Loucy (cell line): ENCODE measurements around the gene ACTRT2.

Experiments
- H2AFZ ChIP-seq: fragments of 200-600 bp; sonication (generic); 2 replicates; pipeline ENCODE4 v1.6.0; 2016; ENCODE audit warnings: antibody characterized with exemption, mild to moderate bottlenecking, low read length, moderate library complexity
- H3F3A ChIP-seq: fragments of 200-600 bp; 2 replicates; pipeline ENCODE4 v1.6.0; 2016; ENCODE audit warnings: antibody characterized with exemption, low read depth, mild to moderate bottlenecking
- H3K27me3 ChIP-seq: fragments of 200-600 bp; sonication (generic); 2 replicates; pipeline ENCODE4 v1.6.1; 2014; ENCODE audit warnings: low read length, mild to moderate bottlenecking; ENCODE audit not compliant: insufficient read depth, poor library complexity, severe bottlenecking
- H3K36me3 ChIP-seq: fragments of 200-600 bp; sonication (generic); 2 replicates; pipeline ENCODE4 v1.6.1; 2016; ENCODE audit warnings: low read length; ENCODE audit not compliant: insufficient read depth
- H3K4me1 ChIP-seq: fragments of 200-600 bp; sonication (generic); 2 replicates; pipeline ENCODE4 v1.5.1; 2014; ENCODE audit warnings: low read length, mild to moderate bottlenecking; ENCODE audit not compliant: insufficient read depth, poor library complexity, severe bottlenecking
- H3K4me2 ChIP-seq: fragments of 200-600 bp; sonication (generic); 2 replicates; pipeline ENCODE4 v1.6.0; 2014; ENCODE audit warnings: antibody characterized with exemption, low read length, low read depth, mild to moderate bottlenecking; ENCODE audit not compliant: poor library complexity, severe bottlenecking
- H3K4me3 ChIP-seq: fragments of 200-600 bp; sonication (generic); 2 replicates; pipeline ENCODE4 v1.5.1; 2014; ENCODE audit warnings: low read length, mild to moderate bottlenecking, mixed read lengths; ENCODE audit not compliant: poor library complexity, severe bottlenecking
- H3K79me2 ChIP-seq: fragments of 200-600 bp; sonication (generic); 2 replicates; pipeline ENCODE4 v1.6.1; 2014; ENCODE audit warnings: low read length; ENCODE audit not compliant: insufficient read depth
- H3K9ac ChIP-seq: fragments of 200-600 bp; sonication (generic); 2 replicates; pipeline ENCODE4 v1.6.0; 2014; ENCODE audit warnings: mild to moderate bottlenecking, low read depth, low read length, moderate library complexity; ENCODE audit not compliant: poor library complexity, severe bottlenecking
- H3K9me2 ChIP-seq: fragments of 200-600 bp; sonication (generic); replicated peaks from 2 replicates; pipeline ENCODE4 v1.6.1; 2016; ENCODE audit warnings: low read depth, low read length, mixed read lengths
- H3K9me3 ChIP-seq: fragments of 200-600 bp; sonication (generic); 2 replicates; pipeline ENCODE4 v1.6.1; 2014; ENCODE audit warnings: mild to moderate bottlenecking, antibody characterized with exemption, low read length, low read depth; ENCODE audit not compliant: insufficient read depth
- H4K20me1 ChIP-seq: fragments of 200-600 bp; sonication (generic); 2 replicates; pipeline ENCODE4 v1.6.0; 2014; ENCODE audit warnings: antibody characterized with exemption, low read length, mild to moderate bottlenecking; ENCODE audit not compliant: insufficient read depth, poor library complexity, severe bottlenecking
- EZH2phosphoT487 ChIP-seq: fragments of 200-600 bp; IDR thresholded peaks from 2 replicates; pipeline ENCODE4 v1.6.1; 2018; ENCODE audit warnings: antibody characterized with exemption, mild to moderate bottlenecking, moderate library complexity, borderline replicate concordance
- TF ChIP-seq, protein P1 (sequence below): fragments of 200-600 bp; sonication (generic); conservative IDR thresholded peaks from 2 replicates; pipeline ENCODE4 v1.5.1; 2014; ENCODE audit warnings: mild to moderate bottlenecking, antibody characterized with exemption, low read length

ACTRT2 gene

GRCh38 chr1:3001471-3002348 lies 19.6 kb upstream of the ACTRT2 start:
- TF ChIP-seq, protein P1, sequence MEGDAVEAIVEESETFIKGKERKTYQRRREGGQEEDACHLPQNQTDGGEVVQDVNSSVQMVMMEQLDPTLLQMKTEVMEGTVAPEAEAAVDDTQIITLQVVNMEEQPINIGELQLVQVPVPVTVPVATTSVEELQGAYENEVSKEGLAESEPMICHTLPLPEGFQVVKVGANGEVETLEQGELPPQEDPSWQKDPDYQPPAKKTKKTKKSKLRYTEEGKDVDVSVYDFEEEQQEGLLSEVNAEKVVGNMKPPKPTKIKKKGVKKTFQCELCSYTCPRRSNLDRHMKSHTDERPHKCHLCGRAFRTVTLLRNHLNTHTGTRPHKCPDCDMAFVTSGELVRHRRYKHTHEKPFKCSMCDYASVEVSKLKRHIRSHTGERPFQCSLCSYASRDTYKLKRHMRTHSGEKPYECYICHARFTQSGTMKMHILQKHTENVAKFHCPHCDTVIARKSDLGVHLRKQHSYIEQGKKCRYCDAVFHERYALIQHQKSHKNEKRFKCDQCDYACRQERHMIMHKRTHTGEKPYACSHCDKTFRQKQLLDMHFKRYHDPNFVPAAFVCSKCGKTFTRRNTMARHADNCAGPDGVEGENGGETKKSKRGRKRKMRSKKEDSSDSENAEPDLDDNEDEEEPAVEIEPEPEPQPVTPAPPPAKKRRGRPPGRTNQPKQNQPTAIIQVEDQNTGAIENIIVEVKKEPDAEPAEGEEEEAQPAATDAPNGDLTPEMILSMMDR, result no peak
- TF ChIP-seq EZH2phosphoT487, result no peak
- Histone ChIP-seq H4K20me1 (no peaks in the 10 kb centered on the region), H3K9me2 (no peaks in the 10 kb centered on the region), H3K27me3 (no peaks in the 10 kb centered on the region), H3K4me3 (no peak overlapping the region), H3K4me2 (no peak overlapping the region), H3F3A (no peaks in the 10 kb centered on the region), H3K79me2 (no peaks in the 10 kb centered on the region), H3K9me3 (no peaks in the 10 kb centered on the region), H3K4me1 (no peaks in the 10 kb centered on the region), H3K9ac (no peak overlapping the region), H3K36me3 (no peaks in the 10 kb centered on the region), H2AFZ (no peak overlapping the region)

GRCh38 chr1:3002349-3003038 lies 18.8 kb upstream of the ACTRT2 start:
- Histone ChIP-seq H3K79me2 (no peaks in the 10 kb centered on the region), H3K9ac (no peak overlapping the region), H3K27me3 (no peaks in the 10 kb centered on the region), H3K4me1 (no peaks in the 10 kb centered on the region), H3K4me2 (no peak overlapping the region), H2AFZ (no peak overlapping the region), H3K4me3 (no peak overlapping the region), H3K9me3 (peaks cover 3% of the 10 kb centered on the region; the same call in 1 of the 2 replicates), H3K36me3 (no peaks in the 10 kb centered on the region), H3K9me2 (no peaks in the 10 kb centered on the region), H3F3A (no peaks in the 10 kb centered on the region), H4K20me1 (no peaks in the 10 kb centered on the region)
- TF ChIP-seq, protein P1, result no peak
- TF ChIP-seq EZH2phosphoT487, result no peak

DNA sequence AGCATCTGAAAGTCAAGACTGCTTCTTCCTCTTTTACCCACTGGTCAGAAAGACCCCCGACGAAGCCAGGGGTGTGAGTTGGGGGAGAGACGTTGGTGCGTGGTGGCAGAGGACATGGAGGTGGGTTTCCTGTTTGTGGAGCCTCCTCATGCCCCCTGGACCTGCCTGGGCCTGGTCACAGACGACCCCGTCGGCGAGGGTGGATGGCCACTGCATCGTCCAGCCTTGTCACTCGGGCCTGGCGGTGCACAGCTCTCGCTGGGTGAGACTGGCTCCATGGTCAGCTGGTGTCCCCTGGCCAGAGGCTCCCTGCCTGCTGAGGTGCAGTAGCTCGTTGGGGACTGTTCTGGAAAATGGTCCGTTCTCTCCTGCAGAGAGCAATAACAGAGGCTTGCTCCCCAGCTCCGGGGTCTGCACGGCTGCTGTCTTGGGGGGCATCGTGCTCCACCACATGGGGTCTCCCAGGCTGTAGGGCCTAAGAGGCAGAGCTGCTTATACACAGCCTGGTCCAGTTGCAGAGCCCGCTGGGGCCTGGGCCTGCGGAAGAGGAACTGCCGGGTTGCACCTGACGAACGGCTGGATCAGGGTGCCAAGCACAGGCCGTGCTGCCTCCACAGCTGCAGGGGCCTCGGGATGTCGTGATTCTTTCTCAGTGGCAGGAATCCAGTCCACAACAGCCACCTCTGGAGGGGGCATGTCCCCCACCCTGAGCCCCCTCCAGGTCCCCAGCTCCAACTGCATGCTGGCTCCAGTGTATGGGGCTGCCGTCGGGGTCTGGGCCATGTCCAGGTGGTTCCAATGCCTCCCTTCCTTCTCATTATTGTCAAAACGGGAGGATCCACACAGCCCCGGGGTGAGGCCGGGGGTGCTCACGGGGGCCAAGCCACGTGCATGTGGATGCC lies 18.0 kb upstream of the ACTRT2 start:
- peaks cover 9% of the 10 kb centered on the region; the same call in 1 of the 2 replicates for H3K9me3 ChIP-seq
- H3K27me3 ChIP-seq, result no peaks in the 10 kb centered on the region
- H3F3A ChIP-seq, result no peaks in the 10 kb centered on the region
- no peaks in the 10 kb centered on the region for H3K36me3 ChIP-seq
- no peaks in the 10 kb centered on the region for H3K9me2 ChIP-seq
- no peak overlapping the region for H3K4me2 ChIP-seq
- H2AFZ ChIP-seq, result no peak overlapping the region
- no peak for TF ChIP-seq EZH2phosphoT487
- TF ChIP-seq, protein P1, result no peak
- no peak overlapping the region for H3K4me3 ChIP-seq
- H3K79me2 ChIP-seq, result no peaks in the 10 kb centered on the region
- no peaks in the 10 kb centered on the region for H3K4me1 ChIP-seq
- no peak overlapping the region for H3K9ac ChIP-seq
- H4K20me1 ChIP-seq, result no peaks in the 10 kb centered on the region
